HG02852 (cell line): Measurements from ENCODE around the gene ARAP1.

ENCODE experiments used
- ATAC-seq: cut with Tn5 transposase; IDR thresholded peaks from one replicate; pipeline ENCODE4 v1.9.1; 2021; ENCODE audit warnings: mild to moderate bottlenecking, moderate library complexity; ENCODE audit not compliant: unreplicated experiment

ARAP1 gene

GRCh38 chr11:72642043-72642883 lies 109.9 kb downstream of the ARAP1 start:
- ATAC-seq, result no peak

GRCh38 chr11:72641522-72642042 lies 110.6 kb downstream of the ARAP1 start:
- no peak for ATAC-seq

GRCh38 chr11:72639502-72640375 lies 112.5 kb downstream of the ARAP1 start:
- ATAC-seq, result no peak

- no peak for ATAC-seq
Observed at GRCh38 chr11:72637926-72638325, 114.3 kb downstream of the ARAP1 start.

GRCh38 chr11:72637198-72637597 lies 115.0 kb downstream of the ARAP1 start:
- no peak for ATAC-seq

- ATAC-seq, result no peak
Observed at GRCh38 chr11:72636376-72636775, 115.8 kb downstream of the ARAP1 start.

- no peak for ATAC-seq
Observed at GRCh38 chr11:72635933-72636332, 116.3 kb downstream of the ARAP1 start.

GRCh38 chr11:72635309-72635915 lies 116.8 kb downstream of the ARAP1 start:
- ATAC-seq, result no peak
